CD4-positive, alpha-beta T cell treated with Interleukin-4 for 1 hour (primary cell): ENCODE results near the gene ARHGAP42.
"Not testable (repeated sequence)": the region's sequence is repeated elsewhere in the genome, so short reads cannot be mapped to it uniquely, and the experiment has no call there.

Source experiments
- DNase-seq, 2 donors: peaks; one replicate each; pipeline ENCODE4 v3.0.0-alpha.2; 2020 to 2022

Gene ARHGAP42

GRCh38 chr11:100990931-100991330 lies 303.8 kb downstream of the ARHGAP42 start:
- DNase-seq, result no peak

DNA sequence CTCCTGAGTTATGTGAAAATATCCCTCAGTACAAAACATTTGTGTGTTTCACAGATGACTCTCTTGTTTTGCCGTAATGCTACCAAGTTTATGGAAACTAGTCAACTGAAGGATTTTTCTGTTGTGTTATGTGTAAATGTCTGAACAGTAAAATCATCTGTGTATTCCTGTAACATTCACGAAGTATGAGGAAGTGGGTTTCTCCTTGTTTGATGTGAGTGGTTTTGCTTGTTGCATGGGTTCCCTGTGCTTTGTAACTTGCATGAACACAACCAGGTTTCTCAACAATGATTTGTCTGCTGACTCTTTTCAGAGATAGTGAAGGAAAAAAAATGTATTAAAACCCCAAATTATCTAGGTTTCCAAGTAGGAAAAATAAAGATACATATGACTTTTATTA lies 304.5 kb downstream of the ARHGAP42 start:
- DNase-seq, result no peak

- DNase-seq, result no peak
These were observed 307.9 kb downstream of the ARHGAP42 start for GRCh38 chr11:100994966-100995365.

DNA sequence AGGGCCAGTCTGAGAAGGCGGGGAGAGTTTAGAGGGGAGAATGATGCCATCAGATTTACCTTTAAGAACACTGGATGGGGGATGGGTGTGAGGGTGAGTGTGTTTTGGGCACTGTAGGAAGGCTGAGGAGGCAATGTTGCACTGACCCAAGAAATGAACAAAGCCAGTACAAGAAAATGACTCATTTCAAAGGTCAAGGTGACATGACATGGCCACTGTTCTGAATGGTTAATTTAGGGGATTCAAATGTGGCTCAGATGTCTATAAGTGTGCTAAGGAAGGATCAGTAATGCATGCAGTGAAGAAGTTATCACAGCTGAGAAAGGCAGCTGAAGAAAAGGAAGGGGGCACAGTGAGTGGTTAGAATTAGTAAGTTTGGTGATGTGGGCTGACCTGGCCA lies 312.7 kb downstream of the ARHGAP42 start:
- DNase-seq, result no peak

DNA sequence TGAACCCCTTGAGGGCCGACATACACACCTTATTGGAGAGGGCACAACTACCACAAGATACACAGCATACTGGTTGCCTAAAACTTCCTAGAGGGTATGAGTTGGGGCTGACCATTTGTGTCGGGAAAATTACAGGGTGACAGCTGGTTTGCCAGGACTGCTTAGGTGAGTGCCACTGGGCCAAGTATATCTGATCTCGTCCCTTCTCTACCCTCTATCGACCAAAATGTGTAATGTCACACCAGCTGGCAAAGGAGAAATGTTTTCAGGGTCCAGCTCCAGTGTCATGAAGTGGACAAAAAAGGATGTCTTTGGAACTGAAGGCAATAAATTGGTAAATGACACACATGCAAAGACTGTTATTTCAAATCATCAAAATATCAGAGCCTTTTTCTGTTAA lies 316.4 kb downstream of the ARHGAP42 start:
- DNase-seq, result no peak

DNA sequence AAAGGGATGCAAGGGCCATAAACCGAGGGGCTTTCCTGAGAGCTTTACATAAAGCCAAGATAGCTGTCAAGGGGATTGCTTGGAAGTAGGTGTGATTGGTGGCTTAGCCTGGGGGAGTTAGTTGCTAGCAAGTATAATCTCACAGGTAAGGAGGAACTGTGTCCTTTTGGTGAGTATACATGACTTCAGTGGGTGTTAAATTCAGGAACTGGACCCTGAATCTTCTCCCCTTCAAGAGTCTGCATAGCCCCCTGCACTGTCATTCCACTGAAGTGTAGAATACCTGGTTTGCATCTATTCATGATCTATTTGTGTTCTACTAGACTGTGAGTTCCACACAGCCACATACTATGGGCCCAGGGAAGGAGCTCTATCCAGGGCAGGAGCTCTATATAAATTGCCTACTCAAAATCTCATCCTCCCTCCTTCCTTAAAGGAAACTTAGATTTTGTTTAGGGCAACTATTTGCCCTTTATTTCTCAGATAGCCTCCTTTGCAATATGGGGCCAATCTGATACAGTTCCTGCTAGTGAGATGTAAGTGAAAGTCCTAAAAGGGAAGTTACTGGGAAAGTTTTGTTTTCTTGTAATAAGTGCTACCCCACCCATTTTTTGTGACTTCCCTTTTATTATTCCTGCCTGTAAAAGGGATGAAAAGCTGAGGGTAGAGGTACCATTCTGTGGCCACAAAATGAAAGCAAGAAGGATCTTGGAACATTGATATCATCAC lies 322.0 kb downstream of the ARHGAP42 start:
- no peak for DNase-seq

DNA sequence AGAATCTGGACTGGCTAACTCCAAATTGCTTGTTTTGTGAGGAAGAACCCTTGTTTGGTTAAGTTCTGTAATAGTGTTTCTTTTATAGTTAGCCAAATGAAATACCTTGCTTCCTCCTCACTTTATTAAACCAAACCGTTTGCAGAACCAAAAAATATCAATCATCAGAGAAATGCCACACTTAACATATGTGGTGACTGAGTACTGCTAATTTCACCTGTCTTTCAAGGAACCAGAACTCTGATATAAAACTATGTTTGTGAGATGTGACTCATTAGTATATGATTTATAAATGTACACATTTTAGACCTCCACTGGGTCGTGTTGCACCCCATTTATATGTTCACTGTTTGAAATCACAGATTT lies 322.6 kb downstream of the ARHGAP42 start:
- no peak for DNase-seq

DNA sequence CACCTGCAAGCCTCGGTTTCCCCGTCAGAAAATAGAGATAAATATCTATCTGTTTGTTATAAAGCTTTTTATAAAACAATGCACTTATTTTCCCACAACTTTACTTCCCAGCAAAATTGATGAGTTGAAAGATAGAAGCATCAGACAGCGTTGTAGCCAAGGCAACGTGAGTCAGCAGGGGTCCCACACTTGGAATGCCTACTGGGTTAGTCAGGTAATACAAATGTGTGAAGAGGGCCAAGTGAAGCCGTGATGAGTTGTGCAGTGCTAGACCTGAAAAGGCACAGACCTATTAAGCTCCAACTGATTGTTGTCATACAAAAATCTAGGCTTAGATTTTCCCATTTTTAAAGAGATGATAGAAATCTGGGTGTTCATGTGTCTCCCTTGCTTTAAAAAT lies 323.8 kb downstream of the ARHGAP42 start:
- DNase-seq, result no peak

- no peak for DNase-seq
These were observed 324.8 kb downstream of the ARHGAP42 start for GRCh38 chr11:101011881-101012280.

DNA sequence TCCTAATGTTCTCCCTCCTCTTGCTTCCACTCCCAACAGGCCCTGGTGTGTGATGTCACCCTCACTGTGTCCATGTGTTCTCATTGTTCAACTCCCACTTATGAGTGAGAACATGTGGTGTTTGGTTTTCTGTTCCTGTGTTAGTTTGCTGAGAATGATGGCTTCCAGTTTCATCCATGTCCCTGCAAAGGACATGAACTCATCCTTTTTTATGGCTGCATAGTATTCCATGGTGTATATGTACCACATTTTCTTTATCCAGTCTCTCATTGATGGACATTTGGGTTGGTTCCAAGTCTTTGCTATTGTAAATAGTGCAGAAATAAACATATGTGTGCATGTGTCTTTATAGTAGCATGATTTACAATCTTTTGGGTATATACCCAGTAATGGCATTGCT lies 326.6 kb downstream of the ARHGAP42 start:
- not testable (repeated sequence) for DNase-seq

DNA sequence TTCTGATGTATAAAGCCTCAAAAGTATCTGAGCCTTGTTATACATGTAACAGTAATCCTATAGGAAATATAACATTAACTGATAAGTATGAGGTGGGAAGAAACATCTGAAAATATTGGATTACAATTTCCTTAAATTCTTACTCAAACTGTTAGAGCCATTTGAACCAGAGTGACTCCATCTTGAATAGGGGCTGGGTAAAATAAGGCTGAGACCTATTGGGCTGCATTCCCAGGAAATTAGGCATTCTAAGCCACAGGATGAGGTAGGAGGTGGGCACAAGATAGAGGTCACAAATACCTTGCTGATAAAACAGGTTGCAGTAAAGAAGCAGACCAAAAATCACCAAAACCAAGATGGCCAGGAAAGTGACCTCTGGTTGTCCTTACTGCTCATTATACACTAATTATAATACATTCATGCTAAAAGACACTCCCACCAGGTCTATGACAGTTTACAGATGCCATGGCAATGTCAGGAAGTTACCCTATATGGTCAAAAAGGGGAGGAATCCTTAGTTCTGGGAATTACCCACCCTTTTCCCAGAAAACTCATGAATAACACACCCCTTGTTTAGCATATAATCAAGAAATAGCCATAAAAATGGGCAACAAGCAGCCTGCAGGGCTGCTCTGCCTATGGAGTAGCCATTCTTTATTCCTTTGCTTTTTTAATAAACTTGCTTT lies 327.7 kb downstream of the ARHGAP42 start:
- DNase-seq, result no peak

GRCh38 chr11:101019870-101020269 lies 332.8 kb downstream of the ARHGAP42 start:
- DNase-seq, result no peak

- DNase-seq, result no peak
These were observed 335.2 kb downstream of the ARHGAP42 start for GRCh38 chr11:101022256-101022655.

DNA sequence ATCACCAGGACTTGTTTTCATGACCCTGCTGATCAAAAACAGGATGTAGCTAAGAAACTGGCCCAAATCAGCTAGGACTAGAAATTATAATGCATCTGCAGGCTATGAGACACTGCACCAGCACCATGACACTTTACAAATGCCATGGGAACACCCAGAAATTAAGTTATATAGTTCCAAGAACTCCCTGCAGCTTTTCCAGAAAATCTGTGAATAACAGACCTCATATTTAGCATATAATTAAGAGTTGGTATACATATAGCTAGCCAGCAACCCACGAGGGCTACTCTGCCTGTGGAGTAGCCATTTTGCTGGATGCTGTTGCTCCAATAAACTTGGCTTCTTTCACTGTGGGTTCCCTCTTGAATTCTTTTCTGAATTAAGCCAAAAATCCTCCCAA lies 341.6 kb downstream of the ARHGAP42 start:
- no peak for DNase-seq

GRCh38 chr11:101030015-101030414 lies 342.9 kb downstream of the ARHGAP42 start:
- no peak for DNase-seq

GRCh38 chr11:101030692-101031091 lies 343.6 kb downstream of the ARHGAP42 start:
- no peak for DNase-seq

GRCh38 chr11:101031713-101032112 lies 344.6 kb downstream of the ARHGAP42 start:
- no peak for DNase-seq

DNA sequence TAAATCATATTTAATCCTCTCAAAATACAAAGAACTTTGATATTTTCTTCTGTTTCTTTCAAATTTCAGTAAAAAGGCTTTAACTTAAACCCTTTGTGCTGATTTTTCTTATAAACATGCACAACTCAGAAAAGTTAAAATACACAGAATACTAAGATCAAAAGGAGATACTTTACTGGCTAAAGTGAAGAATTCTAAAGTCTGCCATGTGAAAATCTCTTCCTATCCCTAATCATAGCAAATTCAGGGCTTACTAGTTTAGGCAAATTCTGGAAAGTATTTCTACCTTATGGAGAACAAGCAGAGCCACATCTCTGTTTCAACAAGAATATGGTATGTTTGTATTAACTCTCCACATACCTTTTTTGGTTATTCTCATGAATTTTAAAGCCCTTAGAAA lies 345.9 kb downstream of the ARHGAP42 start:
- DNase-seq, result no peak

DNA sequence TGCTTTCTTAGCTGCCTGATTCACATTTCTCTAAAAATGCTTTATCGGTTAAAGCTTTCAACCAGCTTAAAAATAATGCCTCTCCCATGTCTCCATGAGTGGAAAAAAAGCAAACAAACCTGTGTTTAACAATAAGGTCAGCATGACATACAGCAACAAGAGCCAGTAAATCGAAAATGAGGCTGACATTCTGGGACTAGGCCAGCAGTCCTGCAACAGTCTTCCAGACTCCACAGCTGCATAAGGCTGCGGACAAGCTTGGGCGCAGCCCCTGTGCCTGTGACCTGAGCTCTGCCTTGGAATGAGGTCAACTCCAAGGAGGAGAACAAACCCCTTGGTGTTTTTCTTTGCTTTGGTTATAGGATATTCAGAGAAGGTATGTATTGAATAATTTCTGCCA lies 347.0 kb downstream of the ARHGAP42 start:
- DNase-seq, result no peak

DNA sequence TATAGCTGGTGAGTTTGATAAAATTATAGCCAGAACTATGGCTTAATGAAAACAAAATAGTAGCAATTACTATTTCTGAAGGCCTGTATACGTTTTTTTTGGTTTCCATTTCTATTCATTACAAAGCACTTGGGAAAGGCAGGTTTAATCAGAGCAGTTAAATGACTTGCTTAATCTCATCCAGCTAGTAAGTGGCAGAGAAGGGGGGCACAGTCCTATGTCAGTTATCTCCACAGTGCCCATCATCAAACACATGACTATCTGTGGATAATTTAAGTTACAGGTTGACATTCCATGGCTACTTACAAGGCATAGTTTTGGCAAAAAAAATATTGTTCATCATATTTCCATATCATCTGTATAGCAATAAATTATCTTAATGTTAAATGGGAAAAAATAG lies 348.8 kb downstream of the ARHGAP42 start:
- DNase-seq, result no peak
